ENCODE results near the gene EFCAB11. TPM values are rescaled to one million over a fixed set of nuclear protein-coding genes. Genes with fewer than 3 reads are reported as not detected.

EFCAB11 gene, protein sequence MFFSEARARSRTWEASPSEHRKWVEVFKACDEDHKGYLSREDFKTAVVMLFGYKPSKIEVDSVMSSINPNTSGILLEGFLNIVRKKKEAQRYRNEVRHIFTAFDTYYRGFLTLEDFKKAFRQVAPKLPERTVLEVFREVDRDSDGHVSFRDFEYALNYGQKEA
- 2.6 and 3.7 TPM in 2 replicates for total RNA-seq

DNA sequence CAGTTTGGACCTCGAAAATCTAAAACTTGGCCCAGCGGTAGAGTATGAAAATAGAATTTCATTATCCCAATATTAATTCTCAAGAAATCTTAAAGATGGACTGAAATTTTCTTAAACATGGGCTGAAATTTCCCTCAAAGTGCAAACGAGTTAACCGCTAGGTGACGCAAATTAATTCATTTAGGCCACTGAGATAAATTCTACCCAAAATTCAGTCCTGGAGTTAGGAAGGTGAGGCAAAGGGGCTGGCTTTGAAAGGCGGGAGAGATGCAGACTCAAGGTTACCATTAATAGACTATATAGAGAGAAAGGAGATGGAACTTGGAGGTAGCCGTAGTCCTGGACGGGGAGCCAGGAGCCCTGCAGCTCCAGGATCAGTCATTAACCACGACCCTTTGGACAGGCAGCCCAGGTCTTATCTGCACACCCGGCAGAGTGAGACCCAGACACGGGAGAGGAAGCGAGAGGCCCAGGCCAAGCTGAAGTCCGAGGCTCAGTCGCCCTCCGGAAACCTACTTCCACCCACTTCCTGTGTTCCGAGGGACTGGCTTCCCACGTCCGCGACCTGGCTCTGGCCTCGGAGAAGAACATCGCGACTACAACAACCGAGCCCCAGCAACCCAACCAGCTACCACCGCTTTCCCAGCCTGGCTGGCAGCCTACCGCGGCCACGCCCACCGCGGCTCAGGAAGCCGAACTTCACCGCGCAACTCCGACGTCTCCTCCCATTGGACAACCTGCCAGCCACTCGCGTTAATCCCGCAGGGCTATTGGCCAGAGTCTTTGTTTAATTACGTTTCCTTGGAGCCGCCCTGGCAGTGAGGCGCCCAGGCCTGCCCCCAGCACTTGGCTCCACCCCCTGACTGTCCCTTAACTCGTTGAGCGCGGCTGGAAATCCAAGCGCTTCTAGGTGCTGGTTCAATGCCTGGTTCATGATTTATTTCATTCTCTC is at the start of gene EFCAB11:
Gene EFCAB11 (minus strand): TSS at position 661 of the 952 bp plus-strand sequence. CDS start 70 bp downstream, at position 591.

DNA sequence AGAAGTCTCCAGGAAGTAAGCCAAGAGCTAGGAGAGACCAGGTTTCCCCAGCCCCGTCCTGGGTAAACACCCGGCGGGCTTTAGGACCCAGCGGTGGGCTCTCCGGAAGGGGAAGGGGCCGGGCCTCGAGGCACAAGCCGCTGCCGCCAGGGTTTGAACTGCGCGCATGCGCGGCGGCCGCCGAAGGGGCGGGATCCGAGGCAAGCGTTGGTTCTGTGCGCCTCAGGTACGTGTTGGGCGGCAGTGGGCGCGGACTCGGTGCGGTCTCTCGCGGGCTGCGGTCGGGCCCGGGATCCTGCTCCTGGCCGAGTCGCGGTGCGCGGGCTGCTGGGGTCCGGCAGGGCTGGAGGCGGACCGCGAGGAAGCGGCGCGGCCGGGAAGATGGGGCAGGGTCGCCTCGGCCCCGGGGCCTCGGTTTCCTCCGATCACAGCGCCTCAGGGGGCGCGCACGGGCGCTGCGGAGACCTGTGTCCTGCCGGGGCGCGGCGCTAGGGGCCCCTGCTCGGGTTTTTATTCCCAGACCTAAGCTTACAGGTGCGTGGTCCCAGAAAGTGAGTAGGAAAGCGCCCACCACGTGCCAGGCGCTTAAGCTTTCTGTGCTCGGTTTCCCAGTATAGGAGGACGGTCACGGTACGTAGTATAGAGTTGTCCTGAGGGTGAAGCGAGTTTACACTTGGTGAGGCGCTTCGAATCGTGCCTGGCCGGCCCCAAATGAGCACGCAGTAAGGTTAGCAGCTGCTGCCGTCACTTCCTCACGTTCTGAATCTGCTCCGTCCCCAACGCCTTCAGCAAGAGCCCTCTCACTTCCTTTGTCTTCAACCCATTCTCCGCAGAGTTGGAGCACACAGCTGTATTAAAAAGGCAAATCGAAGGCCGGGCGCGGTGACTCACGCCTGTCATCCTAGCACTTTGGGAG is 1.5 kb upstream of the EFCAB11 start, which contains the start of gene TDP1:
Gene TDP1 (plus strand): TSS at position 183 of the 916 bp plus-strand sequence. CDS start 7,188 bp downstream, outside the sequence.

Other genes with a start within 250 kb of the EFCAB11 start
- gene TDP1, start 1.2 kb upstream of the EFCAB11 start, total RNA-seq: 20.1 and 21.0 TPM in 2 replicates
- not detected in 2 replicates for gene KCNK13, start 107.3 kb upstream of the EFCAB11 start, total RNA-seq

All from bladder microvascular endothelial cell (primary cell).